Suprapubic skin (tissue), 4 donors: ENCODE data around the gene U2AF2. TPM values are rescaled to one million over a fixed set of nuclear protein-coding genes. Genes with fewer than 3 reads are reported as not detected.

ENCODE experiments used
- DNase-seq, 2 donors: peaks; one replicate each; pipeline ENCODE4 v3.0.0-alpha.2; 2019; ENCODE audit warnings: low spot score in 2 of 2
- H3K27ac ChIP-seq: fragments of 200-600 bp; sonication (generic); one replicate; pipeline ENCODE4 v1.5.1; 2019
- H3K27me3 ChIP-seq: fragments of 200-600 bp; sonication (generic); one replicate; pipeline ENCODE4 v1.5.1; 2019
- H3K36me3 ChIP-seq: fragments of 200-600 bp; sonication (generic); one replicate; pipeline ENCODE4 v1.5.1; 2019
- H3K4me1 ChIP-seq: fragments of 200-600 bp; sonication (generic); one replicate; pipeline ENCODE4 v1.5.1; 2019
- H3K4me3 ChIP-seq: fragments of 200-600 bp; sonication (generic); one replicate; pipeline ENCODE4 v1.5.1; 2019; ENCODE audit warnings: mild to moderate bottlenecking
- H3K9me3 ChIP-seq: fragments of 200-600 bp; sonication (generic); one replicate; pipeline ENCODE4 v1.5.1; 2019
- CTCF ChIP-seq, 2 donors: fragments of 200-600 bp in 1 of 2; fragments of 450-650 bp in 1 of 2; sonication (generic) in 1 of 2; IDR thresholded peaks; one replicate each; pipeline ENCODE4 v1.5.1; 2016 to 2019; ENCODE audit warnings: antibody characterized with exemption in 2 of 2, mild to moderate bottlenecking in 1 of 2, moderate library complexity in 1 of 2
- EP300 ChIP-seq: sonication (generic); formaldehyde crosslinking; IDR thresholded peaks from one replicate; pipeline ENCODE4 v1.6.1; 2017; ENCODE audit warnings: antibody characterized with exemption
- POLR2A ChIP-seq, 2 donors: fragments of 450-650 bp; IDR thresholded peaks; one replicate each; pipeline ENCODE4 v1.6.1; 2017; ENCODE audit warnings: antibody characterized with exemption in 2 of 2, mild to moderate bottlenecking in 2 of 2, moderate library complexity in 2 of 2
- POLR2AphosphoS5 ChIP-seq, 3 donors: sonication (generic); formaldehyde crosslinking; IDR thresholded peaks; one replicate each; pipeline ENCODE4 v1.6.1; 2017; ENCODE audit warnings: antibody characterized with exemption in 3 of 3
- WGBS: methylation state at CpG from one replicate; pipeline ENCODE4 v1.1.5; 2018; 5-methylcytosine and 5-hydroxymethylcytosine counted together
- total RNA-seq, 4 donors: library from RNA; depleted of rRNA; stranded (reverse); fragments of >200 nt; gene quantifications; one replicate each; pipeline ENCODE4 v1.1.0, GENCODE V29; 2016

Gene U2AF2
- total RNA-seq, 4 donors from 2014 or later, result 82.8 to 128 (median 88.5) TPM

DNA sequence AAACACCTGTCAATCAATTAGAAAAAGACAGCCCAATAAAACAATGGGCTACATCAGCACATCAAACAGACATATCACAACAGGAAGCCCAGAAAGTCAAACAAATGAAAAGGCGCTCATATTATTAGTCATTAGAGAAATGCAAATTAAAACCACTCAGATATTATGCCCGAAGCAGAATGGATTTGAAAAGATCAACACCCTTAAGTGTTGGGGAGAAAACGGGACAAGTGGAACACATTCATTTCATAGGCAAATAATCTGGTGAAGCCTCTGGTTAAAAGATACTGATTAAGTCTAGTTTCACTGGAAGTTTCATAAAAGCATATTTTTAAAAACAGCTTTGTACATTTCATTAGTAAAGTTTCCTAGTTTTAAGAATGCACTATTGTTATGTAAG, 66.0 kb downstream of the U2AF2 start:
- Histone ChIP-seq H3K9me3 (no peaks in the 10 kb centered on the region), H3K4me1 (no peaks in the 10 kb centered on the region), H3K27me3 (peaks cover 40% of the 10 kb centered on the region), H3K27ac (no peak overlapping the region), H3K4me3 (no peak overlapping the region), H3K36me3 (no peaks in the 10 kb centered on the region)
- TF ChIP-seq POLR2AphosphoS5 (IDR thresholded peaks at IDR 0.05) (no peak), EP300 (no peak), CTCF (IDR thresholded peaks at IDR 0.05) (no peak), POLR2A (IDR thresholded peaks at IDR 0.05) (no peak)
- no peak for DNase-seq
- 83% methylated on average over 3 of the region's 3 CpGs for WGBS

DNA sequence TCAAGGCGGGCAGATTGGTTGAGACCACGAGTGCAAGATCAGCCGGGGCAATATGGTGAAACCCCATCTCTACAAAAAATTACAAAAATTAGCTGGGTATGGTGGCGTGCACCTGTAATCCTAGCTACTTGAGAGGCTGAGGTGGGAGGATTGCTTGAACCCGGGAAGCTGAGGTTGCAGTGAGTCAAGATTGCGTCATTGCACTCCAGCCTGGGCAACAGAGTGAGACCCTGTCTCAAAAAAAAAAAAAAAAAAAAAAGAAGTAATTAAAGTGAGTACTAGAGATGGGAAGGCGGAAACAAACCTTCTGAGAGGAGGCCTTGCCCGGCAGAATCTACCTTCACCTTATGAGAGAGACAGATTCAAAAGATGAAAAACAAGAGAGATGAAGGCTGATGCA, 68.7 kb downstream of the U2AF2 start:
- Histone ChIP-seq H3K27me3 (peaks cover 18% of the 10 kb centered on the region), H3K4me1 (no peaks in the 10 kb centered on the region), H3K27ac (no peak overlapping the region), H3K9me3 (no peaks in the 10 kb centered on the region), H3K4me3 (no peak overlapping the region), H3K36me3 (no peaks in the 10 kb centered on the region)
- TF ChIP-seq POLR2A (IDR thresholded peaks at IDR 0.05) (no peak), POLR2AphosphoS5 (IDR thresholded peaks at IDR 0.05) (no peak), CTCF (IDR thresholded peaks at IDR 0.05) (no peak), EP300 (no peak)
- 88% methylated on average over 8 of the region's 8 CpGs for WGBS
- no peak for DNase-seq

Other genes starting within 250 kb of the U2AF2 start
- 10 to 100 TPM in 2 of 4 donors, 1 to 10 TPM in 2; 7.4 to 17.0 (median 12.2) TPM for gene UBE2S, start 247.2 kb upstream of the U2AF2 start, total RNA-seq
- gene SHISA7, start 211.7 kb upstream of the U2AF2 start, total RNA-seq, result under 1 TPM in 2 of 4 donors, not detected in 2; 0.08 to 0.26 TPM
- gene ISOC2, start 193.4 kb upstream of the U2AF2 start, total RNA-seq, result 10 to 100 TPM; 44.7 to 97.2 (median 87.5) TPM
- gene C19orf85, start 190.3 kb upstream of the U2AF2 start, total RNA-seq, result not detected
- 10 to 100 TPM; 17.3 to 22.9 (median 19.8) TPM for gene ZNF628, start 178.4 kb upstream of the U2AF2 start, total RNA-seq
- gene NAT14, start 169.8 kb upstream of the U2AF2 start, total RNA-seq, result 1 to 10 TPM; 2.4 to 4.8 (median 4.0) TPM
- gene SSC5D, start 166.6 kb upstream of the U2AF2 start, total RNA-seq, result 1 to 10 TPM in 2 of 4 donors, under 1 TPM in 2; 0.57 to 2.1 (median 1.0) TPM
- not detected for gene SBK2, start 117.9 kb upstream of the U2AF2 start, total RNA-seq
- gene SBK3, start 109.5 kb upstream of the U2AF2 start, total RNA-seq, result not detected
- gene ZNF579, start 74.2 kb upstream of the U2AF2 start, total RNA-seq, result 1 to 10 TPM; 1.8 to 3.1 (median 2.8) TPM
- gene FIZ1, start 55.5 kb upstream of the U2AF2 start, total RNA-seq, result 1 to 10 TPM; 7.6 to 9.2 (median 8.5) TPM
- 10 to 100 TPM; 29.4 to 49.9 (median 47.0) TPM for gene ZNF524, start 54.7 kb upstream of the U2AF2 start, total RNA-seq
- gene ZNF865, start 49.4 kb upstream of the U2AF2 start, total RNA-seq, result 10 to 100 TPM in 2 of 4 donors, 1 to 10 TPM in 2; 7.6 to 14.2 (median 9.9) TPM
- 1 to 10 TPM; 4.3 to 8.0 (median 6.5) TPM for gene ZNF784, start 30.5 kb upstream of the U2AF2 start, total RNA-seq
- 10 to 100 TPM; 15.0 to 27.9 (median 22.3) TPM for gene ZNF580, start 14.0 kb upstream of the U2AF2 start, total RNA-seq
- gene ZNF581, start 11.4 kb upstream of the U2AF2 start, total RNA-seq, result 10 to 100 TPM; 16.3 to 27.1 (median 20.2) TPM
- 10 to 100 TPM in 1 of 4 donors, 1 to 10 TPM in 3; 6.2 to 18.3 (median 8.5) TPM for gene CCDC106, start 6.8 kb upstream of the U2AF2 start, total RNA-seq
- gene EPN1, start 20.2 kb downstream of the U2AF2 start, total RNA-seq, result 100 to 1,000 TPM in 1 of 4 donors, 10 to 100 TPM in 3; 80.1 to 104 (median 82.9) TPM
- gene NLRP9, start 83.4 kb downstream of the U2AF2 start, total RNA-seq, result not detected
- gene RFPL4A, start 104.1 kb downstream of the U2AF2 start, total RNA-seq, result not detected
- not detected for gene RFPL4AL1, start 114.1 kb downstream of the U2AF2 start, total RNA-seq
- under 1 TPM in 1 of 4 donors, not detected in 3; 0.26 TPM for gene NLRP11, start 177.0 kb downstream of the U2AF2 start, total RNA-seq
- gene NLRP4, start 181.5 kb downstream of the U2AF2 start, total RNA-seq, result not detected